Renal cortex interstitium (tissue), 11 donors: ENCODE data around the gene GFRAL. TPM values are rescaled to one million over a fixed set of nuclear protein-coding genes. Genes with fewer than 3 reads are reported as not detected.

Source experiments
- DNase-seq, 11 donors: peaks; one replicate each; pipeline ENCODE4 v3.0.0-alpha.2; 2013; ENCODE audit warnings: low read depth in 9 of 11, low spot score in 4 of 11; ENCODE audit errors: extremely low read depth in 1 of 11
- polyA plus RNA-seq, 3 donors: library from polyadenylated mRNA; unstranded; fragments of 120-200 nt; gene quantifications; one replicate each; pipeline ENCODE4 v1.2.1, GENCODE V29; 2013; ENCODE audit not compliant: insufficient read length in 3 of 3

Gene GFRAL
- polyA plus RNA-seq, 3 donors, result not detected

GRCh38 chr6:55405474-55406235 is 78.4 kb downstream of the GFRAL start:
- no peak for DNase-seq

GRCh38 chr6:55410674-55411073 is 83.4 kb downstream of the GFRAL start:
- DNase-seq, result no peak

- no peak for DNase-seq
Observed at GRCh38 chr6:55423933-55424332, 96.7 kb downstream of the GFRAL start.

GRCh38 chr6:55433446-55434130 is 106.3 kb downstream of the GFRAL start:
- DNase-seq, result no peak

GRCh38 chr6:55437141-55437540 is 109.9 kb downstream of the GFRAL start:
- no peak for DNase-seq

- no peak for DNase-seq
Observed at GRCh38 chr6:55438203-55438602, 110.9 kb downstream of the GFRAL start.

- DNase-seq, result no peak
Observed at GRCh38 chr6:55443238-55444134, 116.2 kb downstream of the GFRAL start.

GRCh38 chr6:55445648-55446204 is 118.5 kb downstream of the GFRAL start:
- peak in 6 of 11 donors; percentile 22 to 42 (median 34) for DNase-seq

- DNase-seq, result no peak
Observed at GRCh38 chr6:55447891-55448290, 120.6 kb downstream of the GFRAL start.

GRCh38 chr6:55448451-55448850 is 121.2 kb downstream of the GFRAL start:
- no peak for DNase-seq

- DNase-seq, result no peak
Observed at GRCh38 chr6:55449225-55449624, 122.0 kb downstream of the GFRAL start.

GRCh38 chr6:55450005-55450404 is 122.7 kb downstream of the GFRAL start:
- no peak for DNase-seq

Other genes with a start within 250 kb of the GFRAL start
- gene HCRTR2, start 153.0 kb upstream of the GFRAL start, polyA plus RNA-seq, result under 1 TPM; 0.22 to 0.37 (median 0.35) TPM